SK-N-SH treated with all-trans-retinoic acid at 6 μM for 48 hours (cell line): Measurements from ENCODE around the gene CST11.

Experiments
- ATAC-seq: fragments of 200-7000 bp; cut with Tn5 transposase; 3 replicates; pipeline ENCODE4 v1.9.1; 2020; ENCODE audit warnings: mild to moderate bottlenecking, moderate library complexity
- ARNTL ChIP-seq: fragments of 450-650 bp; formaldehyde crosslinking; IDR thresholded peaks from 2 replicates; pipeline ENCODE4 v1.5.0; 2020; ENCODE audit warnings: low read depth, mild to moderate bottlenecking, moderate library complexity, borderline replicate concordance
- BACH2 ChIP-seq: fragments of 250-450 bp; sonication (Bioruptor Pico); IDR thresholded peaks from 2 replicates; pipeline ENCODE4 v1.9.0; 2021; ENCODE audit warnings: mild to moderate bottlenecking, borderline replicate concordance
- CSDC2 ChIP-seq: fragments of 250-450 bp; sonication (Bioruptor Pico); IDR thresholded peaks from 2 replicates; pipeline ENCODE4 v1.5.0; 2020; ENCODE audit warnings: mild to moderate bottlenecking, moderate library complexity
- CSRNP3 ChIP-seq: fragments of 250-450 bp; sonication (Bioruptor Pico); IDR thresholded peaks from 2 replicates; pipeline ENCODE4 v1.5.1; 2021; ENCODE audit warnings: mild to moderate bottlenecking, moderate library complexity
- ESRRG ChIP-seq: fragments of 250-450 bp; sonication (Bioruptor Pico); IDR thresholded peaks from 2 replicates; pipeline ENCODE4 v1.6.1; 2021; ENCODE audit warnings: mild to moderate bottlenecking
- GLIS3 ChIP-seq: fragments of 250-450 bp; sonication (Bioruptor Pico); IDR thresholded peaks from 2 replicates; pipeline ENCODE4 v1.5.0; 2020; ENCODE audit warnings: mild to moderate bottlenecking, moderate library complexity
- ISL1 ChIP-seq: fragments of 250-450 bp; sonication (Bioruptor Pico); IDR thresholded peaks from 2 replicates; pipeline ENCODE4 v2.1.2; 2022; ENCODE audit warnings: mild to moderate bottlenecking, moderate library complexity
- OSR1 ChIP-seq: fragments of 250-450 bp; sonication (Bioruptor Pico); IDR thresholded peaks from 2 replicates; pipeline ENCODE4 v1.8.0; 2022; ENCODE audit warnings: moderate library complexity, mild to moderate bottlenecking, inconsistent platforms
- PATZ1 ChIP-seq: fragments of 250-450 bp; sonication (Bioruptor Pico); IDR thresholded peaks from 2 replicates; pipeline ENCODE4 v1.8.0; 2020; ENCODE audit warnings: mild to moderate bottlenecking, moderate library complexity, borderline replicate concordance
- POU6F1 ChIP-seq: fragments of 250-450 bp; sonication (Bioruptor Pico); IDR thresholded peaks from 2 replicates; pipeline ENCODE4 v1.8.0; 2021; ENCODE audit warnings: low read depth, mild to moderate bottlenecking, moderate library complexity, borderline replicate concordance
- PPARA ChIP-seq: fragments of 250-450 bp; sonication (Bioruptor Pico); IDR thresholded peaks from 2 replicates; pipeline ENCODE4 v1.5.0; 2020; ENCODE audit warnings: mild to moderate bottlenecking, borderline replicate concordance
- RARB ChIP-seq: fragments of 250-450 bp; sonication (Bioruptor Pico); IDR thresholded peaks from 2 replicates; pipeline ENCODE4 v1.8.0; 2021; ENCODE audit warnings: mild to moderate bottlenecking, moderate library complexity
- SNAI2 ChIP-seq: fragments of 250-450 bp; sonication (Bioruptor Pico); IDR thresholded peaks from 2 replicates; pipeline ENCODE4 v1.5.0; 2020; ENCODE audit warnings: mild to moderate bottlenecking, moderate library complexity
- TCF4 ChIP-seq: fragments of 250-450 bp; sonication (Bioruptor Pico); IDR thresholded peaks from 2 replicates; pipeline ENCODE4 v1.8.0; 2021; ENCODE audit warnings: mild to moderate bottlenecking, moderate library complexity, borderline replicate concordance
- TOX ChIP-seq: fragments of 250-450 bp; sonication (Bioruptor Pico); IDR thresholded peaks from 2 replicates; pipeline ENCODE4 v1.8.0; 2021; ENCODE audit warnings: mild to moderate bottlenecking, moderate library complexity, borderline replicate concordance
- ZC3H10 ChIP-seq: fragments of 250-450 bp; sonication (Bioruptor Pico); IDR thresholded peaks from 2 replicates; pipeline ENCODE4 v1.5.1; 2021; ENCODE audit warnings: mild to moderate bottlenecking, moderate library complexity
- ZFP3 ChIP-seq: fragments of 250-450 bp; sonication (Bioruptor Pico); IDR thresholded peaks from 2 replicates; pipeline ENCODE4 v1.5.0; 2020; ENCODE audit warnings: mild to moderate bottlenecking, moderate library complexity
- ZFP30 ChIP-seq: fragments of 450-650 bp; formaldehyde crosslinking; IDR thresholded peaks from 2 replicates; pipeline ENCODE4 v1.5.0; 2022; ENCODE audit warnings: mild to moderate bottlenecking, moderate library complexity
- ZNF565 ChIP-seq: fragments of 450-650 bp; formaldehyde crosslinking; conservative IDR thresholded peaks from 2 replicates; pipeline ENCODE4 v1.5.0; 2020; ENCODE audit warnings: low read depth, mild to moderate bottlenecking, moderate library complexity
- ZNF70 ChIP-seq: fragments of 450-650 bp; formaldehyde crosslinking; IDR thresholded peaks from 2 replicates; pipeline ENCODE4 v1.5.0; 2020; ENCODE audit warnings: mild to moderate bottlenecking, moderate library complexity
- ZNF8 ChIP-seq: fragments of 450-650 bp; formaldehyde crosslinking; IDR thresholded peaks from 2 replicates; pipeline ENCODE4 v1.5.0; 2020; ENCODE audit warnings: mild to moderate bottlenecking, moderate library complexity
- TF ChIP-seq, protein P1 (sequence below): fragments of 250-450 bp; sonication (Bioruptor Pico); IDR thresholded peaks from 2 replicates; pipeline ENCODE4 v1.5.0; 2020; ENCODE audit warnings: mild to moderate bottlenecking, moderate library complexity

CST11 gene

DNA sequence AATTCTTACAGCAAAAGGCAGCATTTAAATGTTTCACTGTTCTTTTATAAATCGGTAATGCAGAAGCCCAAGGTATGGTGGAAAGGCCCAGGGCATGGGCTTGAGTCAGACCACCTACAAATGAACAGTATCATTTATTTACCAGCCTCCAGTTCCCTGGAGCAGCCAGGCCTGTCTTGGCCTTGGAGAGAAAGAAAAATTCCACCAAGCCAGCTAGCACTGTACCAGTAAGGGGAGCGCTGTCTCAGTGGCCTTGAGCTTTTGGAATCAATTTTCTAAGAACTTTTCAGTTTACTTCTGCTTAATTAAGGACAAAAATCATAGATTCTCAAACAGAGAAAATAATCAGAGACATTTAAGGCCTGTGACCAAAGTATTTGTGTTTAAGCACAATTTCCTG, 43.7 kb downstream of the CST11 start (continued):
- no peak for TF ChIP-seq ESRRG (CRISPR knock-in tag)
- no peak for TF ChIP-seq CSDC2 (CRISPR knock-in tag)
- no peak for TF ChIP-seq ZNF70
- TF ChIP-seq RARB (CRISPR knock-in tag), result no peak
- TF ChIP-seq TOX (CRISPR knock-in tag), result no peak
- TF ChIP-seq ISL1 (CRISPR knock-in tag), result no peak
- TF ChIP-seq ZFP30 (CRISPR knock-in tag), result no peak

DNA sequence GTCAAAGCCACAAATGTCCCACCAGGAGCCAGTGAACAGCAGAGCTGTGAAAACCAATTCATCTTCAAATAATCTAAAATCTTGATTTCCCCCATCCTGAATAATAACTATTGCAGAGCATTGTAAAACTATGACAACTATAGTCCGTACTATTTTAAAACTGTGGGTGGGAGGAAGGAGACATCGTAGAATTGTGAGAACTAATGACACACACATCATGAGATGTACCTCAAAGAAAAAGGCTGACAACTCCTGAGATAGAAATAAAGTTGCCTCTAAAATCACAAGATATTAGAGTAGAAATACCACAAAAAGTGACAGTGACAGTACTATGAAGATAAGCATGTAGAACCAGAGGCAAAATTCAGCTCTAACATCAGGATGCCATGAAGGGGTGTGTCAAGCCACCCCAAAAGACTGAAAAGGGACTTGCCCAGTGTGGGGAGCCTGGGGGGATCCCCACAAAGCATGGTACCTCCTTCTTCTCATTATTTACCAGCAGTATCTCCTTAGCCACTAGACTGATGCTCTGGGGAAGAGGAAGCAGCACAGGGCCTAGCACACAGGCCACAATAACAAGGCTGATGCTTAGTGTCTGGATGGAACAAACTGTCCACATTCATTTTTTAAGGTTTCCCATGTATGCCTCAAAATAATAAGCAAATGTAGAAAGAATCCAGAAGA, 44.8 kb downstream of the CST11 start:
- ATAC-seq, result no peak
- TF ChIP-seq TOX (CRISPR knock-in tag) (no peak), OSR1 (no peak), ISL1 (CRISPR knock-in tag) (no peak), ZNF565 (CRISPR knock-in tag) (no peak), ZFP3 (CRISPR knock-in tag) (no peak), ZC3H10 (CRISPR knock-in tag) (no peak), PPARA (no peak), ARNTL (no peak), TCF4 (CRISPR knock-in tag) (no peak), ZFP30 (CRISPR knock-in tag) (no peak), GLIS3 (CRISPR knock-in tag) (no peak), PATZ1 (CRISPR knock-in tag) (no peak), ZNF8 (CRISPR knock-in tag) (no peak), POU6F1 (CRISPR knock-in tag) (no peak)
- TF ChIP-seq, all 23 proteins: peak for 0

DNA sequence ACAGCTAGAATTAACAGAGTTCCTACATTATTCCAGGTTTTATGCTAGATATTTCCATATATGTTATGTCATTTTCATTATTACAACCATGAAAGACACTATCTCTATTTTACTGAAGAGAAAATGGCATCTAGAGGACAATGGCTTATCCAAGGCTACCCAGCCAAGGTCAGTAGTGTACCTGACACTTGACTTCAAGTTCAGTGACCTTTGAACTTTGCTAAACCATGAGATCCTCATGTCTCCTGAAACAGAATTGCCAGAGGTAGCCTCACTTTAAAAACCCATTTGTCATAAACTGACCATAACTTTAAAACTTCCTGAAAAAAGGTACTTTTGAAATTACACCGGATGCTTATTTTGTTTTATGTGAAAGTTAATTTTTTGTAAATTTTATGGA, 45.8 kb downstream of the CST11 start:
- ATAC-seq, result no peak
- TF ChIP-seq ZC3H10 (CRISPR knock-in tag) (no peak), ZFP30 (CRISPR knock-in tag) (no peak), RARB (CRISPR knock-in tag) (no peak), PPARA (no peak), POU6F1 (CRISPR knock-in tag) (no peak), OSR1 (no peak), BACH2 (CRISPR knock-in tag) (no peak), TCF4 (CRISPR knock-in tag) (no peak), CSRNP3 (CRISPR knock-in tag) (no peak), ZNF8 (CRISPR knock-in tag) (no peak), SNAI2 (CRISPR knock-in tag) (no peak), ISL1 (CRISPR knock-in tag) (no peak), ESRRG (CRISPR knock-in tag) (no peak)
- TF ChIP-seq, protein P1, sequence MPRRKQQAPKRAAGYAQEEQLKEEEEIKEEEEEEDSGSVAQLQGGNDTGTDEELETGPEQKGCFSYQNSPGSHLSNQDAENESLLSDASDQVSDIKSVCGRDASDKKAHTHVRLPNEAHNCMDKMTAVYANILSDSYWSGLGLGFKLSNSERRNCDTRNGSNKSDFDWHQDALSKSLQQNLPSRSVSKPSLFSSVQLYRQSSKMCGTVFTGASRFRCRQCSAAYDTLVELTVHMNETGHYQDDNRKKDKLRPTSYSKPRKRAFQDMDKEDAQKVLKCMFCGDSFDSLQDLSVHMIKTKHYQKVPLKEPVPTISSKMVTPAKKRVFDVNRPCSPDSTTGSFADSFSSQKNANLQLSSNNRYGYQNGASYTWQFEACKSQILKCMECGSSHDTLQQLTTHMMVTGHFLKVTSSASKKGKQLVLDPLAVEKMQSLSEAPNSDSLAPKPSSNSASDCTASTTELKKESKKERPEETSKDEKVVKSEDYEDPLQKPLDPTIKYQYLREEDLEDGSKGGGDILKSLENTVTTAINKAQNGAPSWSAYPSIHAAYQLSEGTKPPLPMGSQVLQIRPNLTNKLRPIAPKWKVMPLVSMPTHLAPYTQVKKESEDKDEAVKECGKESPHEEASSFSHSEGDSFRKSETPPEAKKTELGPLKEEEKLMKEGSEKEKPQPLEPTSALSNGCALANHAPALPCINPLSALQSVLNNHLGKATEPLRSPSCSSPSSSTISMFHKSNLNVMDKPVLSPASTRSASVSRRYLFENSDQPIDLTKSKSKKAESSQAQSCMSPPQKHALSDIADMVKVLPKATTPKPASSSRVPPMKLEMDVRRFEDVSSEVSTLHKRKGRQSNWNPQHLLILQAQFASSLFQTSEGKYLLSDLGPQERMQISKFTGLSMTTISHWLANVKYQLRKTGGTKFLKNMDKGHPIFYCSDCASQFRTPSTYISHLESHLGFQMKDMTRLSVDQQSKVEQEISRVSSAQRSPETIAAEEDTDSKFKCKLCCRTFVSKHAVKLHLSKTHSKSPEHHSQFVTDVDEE (CRISPR knock-in tag), result no peak
